ENCODE data around the gene NSG1.
A peak's percentile ranks its signal among the peaks of the same experiment; 100 is the strongest.

- TF ChIP-seq, protein P1, sequence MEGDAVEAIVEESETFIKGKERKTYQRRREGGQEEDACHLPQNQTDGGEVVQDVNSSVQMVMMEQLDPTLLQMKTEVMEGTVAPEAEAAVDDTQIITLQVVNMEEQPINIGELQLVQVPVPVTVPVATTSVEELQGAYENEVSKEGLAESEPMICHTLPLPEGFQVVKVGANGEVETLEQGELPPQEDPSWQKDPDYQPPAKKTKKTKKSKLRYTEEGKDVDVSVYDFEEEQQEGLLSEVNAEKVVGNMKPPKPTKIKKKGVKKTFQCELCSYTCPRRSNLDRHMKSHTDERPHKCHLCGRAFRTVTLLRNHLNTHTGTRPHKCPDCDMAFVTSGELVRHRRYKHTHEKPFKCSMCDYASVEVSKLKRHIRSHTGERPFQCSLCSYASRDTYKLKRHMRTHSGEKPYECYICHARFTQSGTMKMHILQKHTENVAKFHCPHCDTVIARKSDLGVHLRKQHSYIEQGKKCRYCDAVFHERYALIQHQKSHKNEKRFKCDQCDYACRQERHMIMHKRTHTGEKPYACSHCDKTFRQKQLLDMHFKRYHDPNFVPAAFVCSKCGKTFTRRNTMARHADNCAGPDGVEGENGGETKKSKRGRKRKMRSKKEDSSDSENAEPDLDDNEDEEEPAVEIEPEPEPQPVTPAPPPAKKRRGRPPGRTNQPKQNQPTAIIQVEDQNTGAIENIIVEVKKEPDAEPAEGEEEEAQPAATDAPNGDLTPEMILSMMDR (conservative IDR thresholded peaks at IDR 0.05; ENCODE audit: low read length) = peak; percentile 19; the same call in 1 of the 2 replicates
- no peak for TF ChIP-seq EZH2phosphoT487 (IDR thresholded peaks at IDR 0.05; ENCODE audit: borderline replicate concordance)
Measured at GRCh38 chr4:4379540-4380087, 7.3 kb upstream of the NSG1 start.
